Dermis blood vessel endothelial cell (primary cell): Measurements from ENCODE around the gene MORN1. TPM values are rescaled to one million over a fixed set of nuclear protein-coding genes. Genes with fewer than 3 reads are reported as not detected.
A peak's percentile ranks its signal among the peaks of the same experiment; 100 is the strongest.

Experiments used
- DNase-seq: peaks from one replicate; pipeline ENCODE4 v3.0.0; 2010
- total RNA-seq: library from RNA; depleted of rRNA; stranded (reverse); fragments of >200 nt; gene quantifications from 2 replicates; pipeline ENCODE4 v1.2.3, GENCODE V29; 2014

Gene MORN1
- total RNA-seq, 1 donor from 2014 or later: 7.7 TPM

- no peak for DNase-seq
These were observed 6.3 kb downstream of the MORN1 start for GRCh38 chr1:2384941-2385481.

GRCh38 chr1:2384130-2384860 lies 7.1 kb downstream of the MORN1 start:
- DNase-seq: no peak

GRCh38 chr1:2383576-2383975 lies 7.8 kb downstream of the MORN1 start:
- DNase-seq: no peak

GRCh38 chr1:2382621-2383361 lies 8.6 kb downstream of the MORN1 start:
- peak; percentile 64 for DNase-seq

DNA sequence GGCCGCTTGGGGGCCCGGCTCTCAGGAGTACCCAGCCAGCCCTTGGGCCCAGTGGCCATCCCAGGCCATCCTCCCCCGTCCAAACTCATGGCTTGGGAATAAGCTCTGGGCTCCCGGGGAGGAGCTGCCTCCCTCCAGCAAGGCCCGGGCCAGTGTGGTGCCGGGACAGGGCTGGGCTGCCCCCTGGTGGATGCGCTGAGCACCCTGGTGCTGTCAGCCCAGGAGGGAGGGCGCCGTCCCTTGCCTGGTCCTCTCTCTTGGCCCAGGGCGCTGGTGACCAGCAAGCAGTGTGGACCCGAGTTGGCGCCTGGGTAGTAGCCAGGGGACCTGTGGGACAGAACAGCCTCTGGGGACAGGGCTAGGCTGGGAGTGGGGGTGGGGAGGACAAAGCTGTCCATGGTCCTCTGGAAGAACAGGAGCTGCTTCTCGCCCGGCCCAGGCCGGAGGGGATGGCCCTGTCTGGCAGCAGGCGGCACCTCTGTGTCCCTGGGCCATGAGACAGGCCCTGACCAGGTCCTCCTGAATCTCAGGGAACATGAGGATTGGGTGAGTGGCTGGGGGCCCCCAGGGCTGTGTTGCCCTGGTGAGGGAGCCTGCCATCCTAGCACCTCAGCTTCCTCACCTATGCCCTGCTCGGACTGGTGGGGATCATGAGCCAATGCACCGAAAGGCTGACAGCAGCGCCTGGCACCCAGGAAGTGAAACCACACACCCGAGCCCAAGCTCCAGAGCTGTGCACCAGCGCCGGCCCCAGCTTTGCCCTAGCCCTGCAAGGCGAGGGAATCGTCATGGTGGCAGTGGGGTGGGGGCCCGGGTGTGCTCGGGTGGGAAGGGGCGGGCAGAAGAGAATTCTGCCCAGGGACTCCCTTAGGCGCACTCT lies 9.4 kb downstream of the MORN1 start:
- DNase-seq: peak; percentile 89

- no peak for DNase-seq
These were observed 10.3 kb downstream of the MORN1 start for GRCh38 chr1:2380816-2381591.

- DNase-seq: no peak
These were observed 11.5 kb downstream of the MORN1 start for GRCh38 chr1:2379733-2380404.

- no peak for DNase-seq
These were observed 12.2 kb downstream of the MORN1 start for GRCh38 chr1:2378956-2379732.

GRCh38 chr1:2378441-2378851 lies 12.9 kb downstream of the MORN1 start:
- DNase-seq: no peak

DNA sequence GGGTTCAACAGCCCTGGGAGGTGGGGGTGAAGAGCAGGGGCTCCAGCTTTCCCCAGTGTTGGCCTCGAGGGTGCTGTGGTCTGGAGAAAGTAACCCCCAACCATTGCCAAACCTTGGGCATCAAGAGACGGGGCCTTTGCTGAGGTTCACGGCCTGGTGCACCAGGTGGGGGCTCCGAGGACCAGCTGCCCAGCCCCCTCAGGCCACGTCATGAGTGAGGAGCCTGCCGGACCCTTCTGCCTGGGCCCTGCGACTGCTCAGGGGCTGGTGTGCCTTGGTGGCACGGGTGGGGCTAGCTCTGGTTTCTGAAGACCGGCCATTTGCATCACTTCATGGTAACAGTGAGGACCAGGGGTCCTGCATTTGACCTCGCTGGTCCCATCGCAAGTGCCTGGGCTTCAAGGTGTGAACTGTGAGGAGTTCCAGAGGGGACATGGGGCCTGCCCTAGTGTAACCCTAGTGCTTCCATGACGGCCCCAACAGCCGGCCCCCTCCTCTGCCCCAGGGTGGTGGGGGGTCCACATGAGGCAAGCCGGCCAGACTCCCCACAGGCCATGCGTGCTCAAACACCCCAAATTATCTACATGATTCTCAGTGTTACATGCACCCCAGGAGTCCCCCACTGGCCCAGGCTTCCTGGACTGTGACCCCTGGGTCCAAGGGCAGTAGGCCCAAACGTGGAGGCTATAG lies 13.5 kb downstream of the MORN1 start:
- no peak for DNase-seq

DNA sequence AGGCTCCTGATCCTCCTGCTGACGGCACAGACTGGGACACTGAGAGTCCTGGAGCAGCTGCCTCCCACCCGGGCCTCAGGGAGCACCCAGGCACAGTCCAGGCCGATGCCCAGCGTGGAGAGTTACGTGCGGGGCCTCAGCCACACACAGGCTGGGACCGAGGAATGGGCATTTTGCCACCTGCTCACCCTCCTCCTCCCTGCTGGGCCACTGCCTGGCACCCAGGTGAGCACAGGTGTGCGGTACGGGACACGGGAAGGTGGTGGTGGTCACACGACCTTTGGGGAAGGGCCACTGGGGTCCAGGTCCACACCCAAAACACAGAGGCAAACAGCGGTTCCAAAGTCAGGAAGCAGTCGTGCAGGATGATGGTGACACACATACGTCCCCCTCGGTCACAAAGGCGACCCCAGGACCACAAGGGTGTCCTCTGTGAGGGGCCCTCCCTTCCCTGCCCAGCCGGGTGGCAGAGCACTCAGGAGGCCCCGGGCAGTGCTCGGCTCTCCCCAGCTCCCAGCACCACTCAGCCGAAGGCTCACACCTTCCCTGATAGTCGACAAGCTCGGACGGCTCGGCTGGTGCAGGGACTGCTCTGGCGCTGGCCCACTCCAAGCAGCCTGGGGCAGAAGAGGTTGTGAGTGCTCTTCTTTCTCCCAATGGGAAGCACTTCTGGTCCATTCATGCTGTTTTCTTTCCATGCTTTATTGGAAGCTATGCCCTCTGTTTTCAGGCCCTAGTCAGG lies 14.3 kb downstream of the MORN1 start:
- DNase-seq: no peak

DNA sequence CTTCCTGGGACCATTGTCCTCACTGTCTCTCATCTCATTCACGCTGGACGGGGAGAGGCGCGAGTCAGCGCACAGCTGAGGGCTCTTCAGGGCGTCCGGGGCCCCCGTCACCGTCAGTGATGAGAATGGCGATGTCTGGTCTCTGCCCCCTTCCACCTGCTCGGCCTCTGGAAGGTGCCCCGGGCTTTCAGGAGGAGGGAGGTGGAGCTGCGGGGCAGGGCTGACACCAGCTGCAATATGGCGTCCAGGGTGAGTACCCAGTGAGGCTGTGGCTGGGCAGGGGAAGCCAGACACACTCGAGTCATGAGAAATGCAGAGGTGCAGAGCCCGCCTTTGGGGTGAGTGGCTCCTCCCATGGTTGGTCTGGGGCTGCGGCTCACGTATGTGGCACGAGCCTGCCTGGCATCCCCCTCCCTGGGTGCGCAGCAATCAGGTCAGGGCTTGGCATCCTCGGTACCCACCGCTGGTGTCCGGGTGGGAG lies 15.1 kb downstream of the MORN1 start:
- no peak for DNase-seq

- no peak for DNase-seq
These were observed 15.5 kb downstream of the MORN1 start for GRCh38 chr1:2375923-2376260.

GRCh38 chr1:2375246-2375922 lies 16.0 kb downstream of the MORN1 start:
- no peak for DNase-seq

DNA sequence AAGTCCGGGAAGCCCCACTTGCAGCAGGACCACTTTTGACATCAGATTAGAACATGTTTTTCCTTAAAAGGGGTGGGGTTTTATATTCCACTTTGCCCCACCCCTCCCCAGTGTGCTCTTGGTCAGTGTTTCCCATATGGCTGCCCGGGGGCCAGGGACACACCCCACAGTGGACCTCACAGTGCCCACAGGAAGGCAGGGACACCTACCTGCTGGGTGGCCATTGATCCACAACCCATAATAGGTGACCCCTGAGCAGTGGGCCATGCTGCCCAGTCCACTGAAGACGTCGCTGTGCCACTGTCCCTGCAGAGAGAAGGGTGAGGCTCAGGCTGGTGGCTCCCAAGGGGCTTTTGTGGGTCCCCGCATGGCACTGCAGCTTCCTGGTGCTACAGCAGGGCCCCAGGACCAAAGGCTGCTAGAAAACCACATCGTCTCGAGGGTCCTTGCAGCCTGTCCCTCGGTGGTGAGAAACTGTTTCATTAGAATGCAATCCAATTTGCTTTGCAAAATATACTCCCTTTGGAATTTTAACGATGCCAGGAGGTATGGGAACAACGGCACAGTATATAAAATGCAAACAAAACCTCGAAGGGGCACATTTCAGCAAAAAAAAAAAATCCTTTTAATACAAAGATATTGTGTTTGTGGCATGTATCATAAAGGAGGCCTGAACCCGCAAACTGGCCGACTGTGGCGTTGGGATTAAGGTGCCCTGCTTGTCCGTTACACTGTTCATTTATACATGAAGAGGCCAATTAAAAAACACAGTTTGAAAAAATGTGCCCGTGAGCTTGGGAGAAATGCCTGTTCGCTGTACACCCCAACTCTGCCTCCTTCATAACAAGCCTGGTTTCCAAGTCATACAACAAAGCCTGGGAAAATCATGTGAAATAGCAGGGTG lies 16.9 kb downstream of the MORN1 start:
- DNase-seq: no peak

- DNase-seq: no peak
These were observed 17.7 kb downstream of the MORN1 start for GRCh38 chr1:2373551-2374251.
